H1 (cell line): Measurements from ENCODE around the gene CCDC40. TPM values are rescaled to one million over a fixed set of nuclear protein-coding genes. Genes with fewer than 3 reads are reported as not detected.

Experiments
- ASH2L ChIP-seq: fragments of 200-600, 300-600 bp; sonication (generic); IDR thresholded peaks from one replicate; pipeline ENCODE4 v1.7.1; 2017; ENCODE audit warnings: low read length
- polyA plus RNA-seq, 7 experiments: library from polyadenylated mRNA; depleted of rRNA in 3 of 7; stranded (reverse) in 5 of 7; unstranded in 2 of 7; fragments of >200 nt in 5 of 7; fragments of 200-250 nt in 2 of 7; gene quantifications; 1 replicate in 5 of 7; 2 replicates in 1 of 7; 4 replicates in 1 of 7; pipeline versions ENCODE4 v1.2.1 to v1.2.3, GENCODE V29; 2011 to 2013; ENCODE audit warnings: missing spikeins in 2 of 7, mixed read lengths in 2 of 7
- total RNA-seq: library from RNA; stranded (reverse); fragmentation: NEBNext Ultra II Directional; extraction: Animal tissue kit (Norgen Biotek cat#: 25700); gene quantifications from 2 replicates; pipeline ENCODE4 v1.2.1, GENCODE V29; 2021

Gene CCDC40
- total and polyA plus RNA-seq, 2 of the 8 experiments (the other 6 are each of a cell fraction or from before 2014, with no cell fraction given) = 4.1 to 11.5 TPM

DNA sequence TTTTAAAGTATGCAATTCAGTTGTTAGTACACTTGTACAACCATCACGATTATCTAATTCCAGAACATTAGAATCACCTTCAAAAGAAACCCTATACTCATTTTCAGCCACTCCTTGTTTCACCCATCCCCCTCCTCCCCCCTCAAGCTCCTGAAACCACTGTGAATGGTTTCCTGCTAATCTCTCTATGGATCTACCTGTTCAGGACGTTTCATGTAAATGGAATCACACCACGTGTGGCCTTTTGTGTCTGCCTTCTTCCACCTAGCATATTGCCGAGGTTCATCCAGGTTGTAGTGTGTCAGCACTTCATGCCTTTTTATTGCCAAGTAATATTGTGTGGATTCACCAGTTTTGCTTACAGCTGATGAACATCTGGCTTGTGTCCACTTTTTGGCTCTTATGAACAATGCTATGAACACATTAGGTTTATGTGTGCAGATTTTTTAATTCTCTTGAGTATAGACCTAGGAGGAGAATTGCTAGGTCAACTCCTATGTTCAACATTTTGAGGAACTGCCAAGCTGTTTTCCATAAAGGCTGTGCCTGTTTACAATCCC lies 92.6 kb downstream of the CCDC40 start (continued):
- no peak for TF ChIP-seq ASH2L
